ENCODE measurements around the gene CCNF.

DNA sequence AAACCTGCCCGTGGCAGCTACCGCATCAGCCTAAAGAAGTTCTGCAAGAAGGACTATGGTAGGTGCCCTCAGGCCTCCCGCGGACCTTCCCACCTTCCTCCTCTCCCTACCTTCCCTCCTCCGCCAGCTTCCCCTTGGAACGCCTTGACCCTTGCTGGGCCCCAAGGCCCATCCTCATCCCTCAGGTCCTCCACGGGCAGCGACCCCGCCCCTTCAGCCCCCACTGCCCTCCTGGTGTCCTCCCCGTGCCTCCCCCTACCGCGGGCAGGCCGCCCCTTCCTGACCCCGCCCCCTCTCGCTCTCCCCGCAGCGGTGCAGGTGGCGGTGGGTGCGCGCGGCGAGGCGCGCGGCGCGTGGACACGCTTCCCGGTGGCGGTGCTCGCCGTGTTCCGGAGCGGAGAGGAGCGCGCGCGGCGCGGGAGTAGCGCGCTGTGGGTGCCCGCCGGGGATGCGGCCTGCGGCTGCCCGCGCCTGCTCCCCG is 44.2 kb downstream of the CCNF start:
- TF ChIP-seq, protein P1, sequence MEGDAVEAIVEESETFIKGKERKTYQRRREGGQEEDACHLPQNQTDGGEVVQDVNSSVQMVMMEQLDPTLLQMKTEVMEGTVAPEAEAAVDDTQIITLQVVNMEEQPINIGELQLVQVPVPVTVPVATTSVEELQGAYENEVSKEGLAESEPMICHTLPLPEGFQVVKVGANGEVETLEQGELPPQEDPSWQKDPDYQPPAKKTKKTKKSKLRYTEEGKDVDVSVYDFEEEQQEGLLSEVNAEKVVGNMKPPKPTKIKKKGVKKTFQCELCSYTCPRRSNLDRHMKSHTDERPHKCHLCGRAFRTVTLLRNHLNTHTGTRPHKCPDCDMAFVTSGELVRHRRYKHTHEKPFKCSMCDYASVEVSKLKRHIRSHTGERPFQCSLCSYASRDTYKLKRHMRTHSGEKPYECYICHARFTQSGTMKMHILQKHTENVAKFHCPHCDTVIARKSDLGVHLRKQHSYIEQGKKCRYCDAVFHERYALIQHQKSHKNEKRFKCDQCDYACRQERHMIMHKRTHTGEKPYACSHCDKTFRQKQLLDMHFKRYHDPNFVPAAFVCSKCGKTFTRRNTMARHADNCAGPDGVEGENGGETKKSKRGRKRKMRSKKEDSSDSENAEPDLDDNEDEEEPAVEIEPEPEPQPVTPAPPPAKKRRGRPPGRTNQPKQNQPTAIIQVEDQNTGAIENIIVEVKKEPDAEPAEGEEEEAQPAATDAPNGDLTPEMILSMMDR (conservative IDR thresholded peaks at IDR 0.05; ENCODE audit: low read depth, low read length), result no peak
- TF ChIP-seq POLR2A (IDR thresholded peaks at IDR 0.05; ENCODE audit: low read depth, low read length) (no peak), MAFK (IDR thresholded peaks at IDR 0.05; ENCODE audit: low read depth, low read length) (no peak)

All from IMR-90 (cell line).